ENCODE measurements around the gene CXCL6. TPM values are rescaled to one million over a fixed set of nuclear protein-coding genes. Genes with fewer than 3 reads are reported as not detected.

Gene CXCL6
- total RNA-seq, 2 experiments from 2014 or later = not detected

DNA sequence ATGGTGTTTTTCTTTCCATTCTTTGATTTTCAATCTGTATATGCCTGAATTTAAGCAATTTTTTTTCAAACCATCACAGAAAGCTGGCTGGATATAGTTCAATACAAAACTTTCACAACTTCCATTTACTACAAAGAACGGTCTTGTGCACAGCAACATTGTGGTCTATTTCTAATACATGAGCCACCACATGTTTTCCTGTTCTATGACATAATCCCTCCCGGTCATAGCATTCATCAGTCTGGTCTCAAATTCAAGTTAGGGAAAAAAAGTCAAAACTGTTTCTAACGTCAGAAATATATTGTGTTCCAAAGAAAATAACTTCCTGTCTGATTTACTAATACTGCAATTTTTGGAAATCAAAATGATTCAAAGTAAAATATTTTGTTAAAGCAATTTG, 7.5 kb upstream of the CXCL6 start:
- H3K4me1 Mint-ChIP-seq = no peaks in the 10 kb centered on the region
- peaks cover 2% of the 10 kb centered on the region for H3K9me3 Mint-ChIP-seq
- H3K36me3 Mint-ChIP-seq = no peaks in the 10 kb centered on the region
- H3K4me3 Mint-ChIP-seq = no peak overlapping the region
- DNase-seq = no peak
- no peak overlapping the region for H3K27ac Mint-ChIP-seq
- no peaks in the 10 kb centered on the region for H3K27me3 Mint-ChIP-seq

- DNase-seq = no peak
- Mint-ChIP-seq H3K27me3 (peaks cover 4% of the 10 kb centered on the region), H3K9me3 (peaks cover 2% of the 10 kb centered on the region), H3K27ac (no peak overlapping the region), H3K4me3 (no peak overlapping the region), H3K36me3 (no peaks in the 10 kb centered on the region), H3K4me1 (no peaks in the 10 kb centered on the region)
These were observed 4.9 kb upstream of the CXCL6 start for GRCh38 chr4:73831569-73831968.

- DNase-seq = no peak
- Mint-ChIP-seq H3K4me3 (no peak overlapping the region), H3K27ac (no peak overlapping the region), H3K4me1 (no peaks in the 10 kb centered on the region), H3K36me3 (no peaks in the 10 kb centered on the region), H3K9me3 (peaks cover 2% of the 10 kb centered on the region), H3K27me3 (peaks cover 15% of the 10 kb centered on the region)
These were observed 3.7 kb upstream of the CXCL6 start for GRCh38 chr4:73832651-73833237.

DNA sequence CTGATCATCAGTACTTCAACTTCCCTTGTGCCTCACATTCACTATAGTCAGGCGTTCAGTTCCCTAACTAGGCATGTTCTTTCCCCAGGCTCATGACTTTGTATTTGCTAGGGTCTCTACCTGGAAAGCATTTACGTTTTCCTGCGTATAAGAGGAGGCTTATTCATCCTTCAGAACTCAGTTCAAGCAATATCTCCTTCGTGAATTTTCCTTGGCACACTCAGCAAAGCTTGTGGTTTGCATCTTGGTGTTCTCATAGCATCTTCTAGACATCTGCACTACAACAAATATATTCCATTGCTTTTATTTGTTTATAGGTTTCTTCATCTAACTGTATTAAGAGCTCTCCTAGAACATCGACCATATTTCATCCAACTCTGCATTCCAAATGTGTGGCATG, 2.6 kb downstream of the CXCL6 start:
- Mint-ChIP-seq H3K9me3 (no peaks in the 10 kb centered on the region), H3K36me3 (no peaks in the 10 kb centered on the region), H3K4me3 (no peak overlapping the region), H3K4me1 (no peaks in the 10 kb centered on the region), H3K27me3 (peaks cover 36% of the 10 kb centered on the region), H3K27ac (no peak overlapping the region)
- DNase-seq = no peak

GRCh38 chr4:73839715-73840114, 3.2 kb downstream of the CXCL6 start:
- DNase-seq = no peak
- H3K27me3 Mint-ChIP-seq = peaks cover 36% of the 10 kb centered on the region
- no peaks in the 10 kb centered on the region for H3K9me3 Mint-ChIP-seq
- H3K4me3 Mint-ChIP-seq = no peak overlapping the region
- no peaks in the 10 kb centered on the region for H3K36me3 Mint-ChIP-seq
- H3K27ac Mint-ChIP-seq = no peak overlapping the region
- H3K4me1 Mint-ChIP-seq = no peaks in the 10 kb centered on the region

DNA sequence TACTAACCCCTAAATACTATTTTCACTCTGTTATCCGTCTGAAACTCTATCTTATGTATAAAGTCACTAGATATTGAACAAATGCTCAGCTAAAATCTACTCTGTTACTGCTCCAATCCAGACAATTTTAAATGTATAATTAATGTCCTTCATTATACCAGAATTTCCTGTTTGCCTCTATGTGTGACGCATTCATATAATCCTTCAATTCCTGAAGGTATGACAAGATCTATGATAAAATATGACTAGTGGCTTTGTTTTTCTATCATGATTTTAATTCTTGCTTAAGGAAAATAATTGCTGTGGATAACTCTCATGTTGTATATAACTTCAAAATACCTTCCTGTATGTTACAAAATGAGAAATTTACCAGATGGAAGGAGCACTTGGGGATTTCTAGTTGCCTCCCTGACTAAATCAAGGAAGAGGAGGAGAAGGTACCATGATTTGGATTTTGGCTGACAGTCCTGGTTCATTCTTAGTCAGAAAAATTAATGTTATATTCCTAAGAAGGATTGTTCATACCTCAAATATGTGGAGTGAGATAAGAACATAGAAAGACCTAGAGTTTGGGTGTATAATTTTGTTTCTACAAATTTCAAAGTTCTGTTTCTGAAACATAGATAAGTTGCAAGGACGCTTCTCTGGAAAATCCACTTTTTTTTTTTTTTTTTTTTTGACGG, 4.9 kb downstream of the CXCL6 start:
- Mint-ChIP-seq H3K27me3 (peaks cover 34% of the 10 kb centered on the region), H3K9me3 (no peaks in the 10 kb centered on the region), H3K4me3 (no peak overlapping the region), H3K27ac (no peak overlapping the region), H3K4me1 (no peaks in the 10 kb centered on the region), H3K36me3 (no peaks in the 10 kb centered on the region)
- DNase-seq = no peak

DNA sequence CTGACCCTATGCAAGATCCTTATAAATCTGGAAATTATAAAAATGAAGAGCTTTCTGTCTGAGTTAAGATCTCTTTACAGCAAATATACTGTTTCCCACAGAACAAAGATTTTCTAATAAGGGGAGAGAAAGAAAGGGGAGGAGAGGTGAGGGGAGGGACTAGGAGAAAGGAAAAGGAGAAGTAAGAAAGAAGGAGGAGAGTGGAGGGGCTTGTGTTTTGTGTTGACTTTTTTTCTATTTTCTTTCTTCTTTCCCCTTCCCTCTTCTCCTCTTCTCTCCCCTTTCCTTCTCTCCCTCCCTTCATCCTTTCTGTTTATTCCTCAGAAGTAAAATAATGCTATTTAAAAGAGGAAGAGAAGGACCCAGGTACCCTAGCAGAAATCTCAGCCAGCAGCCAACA, 6.2 kb downstream of the CXCL6 start:
- Mint-ChIP-seq H3K27me3 (peaks cover 21% of the 10 kb centered on the region), H3K27ac (no peak overlapping the region), H3K4me1 (no peaks in the 10 kb centered on the region), H3K9me3 (no peaks in the 10 kb centered on the region), H3K4me3 (no peak overlapping the region), H3K36me3 (no peaks in the 10 kb centered on the region)
- DNase-seq = no peak

GRCh38 chr4:73843369-73843768, 6.9 kb downstream of the CXCL6 start:
- Mint-ChIP-seq H3K27me3 (peaks cover 18% of the 10 kb centered on the region), H3K9me3 (no peaks in the 10 kb centered on the region), H3K4me3 (no peak overlapping the region), H3K27ac (no peak overlapping the region), H3K36me3 (no peaks in the 10 kb centered on the region), H3K4me1 (no peaks in the 10 kb centered on the region)
- DNase-seq = no peak

DNA sequence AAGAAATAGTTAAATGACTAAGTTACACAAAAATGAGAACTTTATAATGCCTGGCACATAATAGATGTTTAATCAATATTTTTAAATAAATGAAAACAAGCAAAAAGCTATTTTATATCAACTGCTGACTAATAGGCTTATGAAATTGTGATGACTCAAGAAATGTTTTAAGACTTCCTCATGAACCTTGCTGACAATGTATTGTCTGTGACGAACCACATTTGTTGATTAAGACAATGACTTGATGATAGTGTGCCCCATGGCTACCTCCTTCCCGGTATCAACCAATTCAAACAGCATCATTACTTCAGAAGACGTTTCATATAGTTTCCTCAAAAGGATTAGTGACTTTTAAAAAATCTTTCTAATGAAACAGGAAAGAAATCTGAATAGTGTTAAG, 7.9 kb downstream of the CXCL6 start:
- no peak overlapping the region for H3K4me3 Mint-ChIP-seq
- H3K27ac Mint-ChIP-seq = no peak overlapping the region
- H3K9me3 Mint-ChIP-seq = no peaks in the 10 kb centered on the region
- peaks cover 11% of the 10 kb centered on the region for H3K27me3 Mint-ChIP-seq
- no peak for DNase-seq
- no peaks in the 10 kb centered on the region for H3K4me1 Mint-ChIP-seq
- H3K36me3 Mint-ChIP-seq = no peaks in the 10 kb centered on the region

- no peaks in the 10 kb centered on the region for H3K36me3 Mint-ChIP-seq
- H3K4me3 Mint-ChIP-seq = no peak overlapping the region
These were observed 8.3 kb downstream of the CXCL6 start for GRCh38 chr4:73844806-73845205.

GRCh38 chr4:73847526-73848182, 11.2 kb downstream of the CXCL6 start:
- H3K27ac Mint-ChIP-seq = no peak overlapping the region
- no peak overlapping the region for H3K4me3 Mint-ChIP-seq
- no peaks in the 10 kb centered on the region for H3K27me3 Mint-ChIP-seq
- DNase-seq = no peak
- no peaks in the 10 kb centered on the region for H3K4me1 Mint-ChIP-seq
- no peaks in the 10 kb centered on the region for H3K36me3 Mint-ChIP-seq
- no peaks in the 10 kb centered on the region for H3K9me3 Mint-ChIP-seq

More at GRCh38 chr4:73844806-73845205, 8.3 kb downstream of the CXCL6 start:
- no peak for DNase-seq
- Mint-ChIP-seq H3K9me3 (no peaks in the 10 kb centered on the region), H3K4me1 (no peaks in the 10 kb centered on the region), H3K27me3 (peaks cover 7% of the 10 kb centered on the region), H3K27ac (no peak overlapping the region)

GRCh38 chr4:73848183-73848777, 11.8 kb downstream of the CXCL6 start:
- Mint-ChIP-seq H3K36me3 (no peaks in the 10 kb centered on the region), H3K27ac (no peak overlapping the region), H3K4me3 (no peak overlapping the region), H3K4me1 (no peaks in the 10 kb centered on the region), H3K9me3 (no peaks in the 10 kb centered on the region), H3K27me3 (no peaks in the 10 kb centered on the region)
- no peak for DNase-seq

- Mint-ChIP-seq H3K27me3 (peaks cover 4% of the 10 kb centered on the region), H3K4me1 (no peaks in the 10 kb centered on the region), H3K4me3 (no peak overlapping the region), H3K9me3 (no peaks in the 10 kb centered on the region), H3K27ac (no peak overlapping the region), H3K36me3 (no peaks in the 10 kb centered on the region)
- DNase-seq = no peak
These were observed 13.9 kb downstream of the CXCL6 start for GRCh38 chr4:73850261-73850970.

DNA sequence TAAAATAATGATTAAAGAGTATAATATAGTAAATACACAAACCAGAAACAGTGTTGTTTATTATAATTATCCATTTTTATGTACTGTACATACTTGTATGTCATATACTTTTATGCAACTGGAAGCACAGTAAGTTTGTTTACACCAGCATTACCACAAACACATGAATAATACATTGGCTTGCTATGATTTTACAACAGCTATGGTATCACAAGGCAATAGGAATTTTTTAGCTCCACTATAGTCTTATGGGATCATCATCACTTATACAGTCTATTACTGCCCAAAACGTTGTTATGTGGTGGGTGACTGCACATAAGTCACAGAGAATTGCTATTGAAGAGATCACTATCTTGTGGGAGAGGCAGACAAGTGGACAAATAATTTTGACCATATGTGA, 14.8 kb downstream of the CXCL6 start:
- Mint-ChIP-seq H3K27ac (no peak overlapping the region), H3K4me3 (no peak overlapping the region), H3K36me3 (no peaks in the 10 kb centered on the region), H3K27me3 (peaks cover 4% of the 10 kb centered on the region), H3K4me1 (no peaks in the 10 kb centered on the region), H3K9me3 (no peaks in the 10 kb centered on the region)
- no peak for DNase-seq

- Mint-ChIP-seq H3K27me3 (peaks cover 4% of the 10 kb centered on the region), H3K27ac (no peak overlapping the region), H3K4me3 (no peak overlapping the region), H3K9me3 (no peaks in the 10 kb centered on the region), H3K36me3 (no peaks in the 10 kb centered on the region), H3K4me1 (no peaks in the 10 kb centered on the region)
- no peak for DNase-seq
These were observed 16.3 kb downstream of the CXCL6 start for GRCh38 chr4:73852771-73853170.

Measured in activated naive CD8-positive, alpha-beta T cell treated with anti-CD3 and anti-CD28 coated beads for 36 hours (primary cell).